Esophagus muscularis mucosa (tissue), 4 donors: ENCODE results near the gene PTPRS.

Source experiments
- CTCF ChIP-seq, 3 experiments: fragments of 200-600 bp in 2 of 3; fragments of 450-650 bp in 1 of 3; sonication (generic) in 2 of 3; IDR thresholded peaks; one replicate each; pipeline ENCODE4 v1.5.1; 2017 to 2019; ENCODE audit warnings: antibody characterized with exemption in 3 of 3, mild to moderate bottlenecking in 2 of 3, moderate library complexity in 1 of 3
- EP300 ChIP-seq: sonication (generic); formaldehyde crosslinking; IDR thresholded peaks from one replicate; pipeline ENCODE4 v1.6.1; 2017; ENCODE audit warnings: antibody characterized with exemption
- POLR2A ChIP-seq: fragments of 450-650 bp; IDR thresholded peaks from one replicate; pipeline ENCODE4 v1.6.1; 2017; ENCODE audit warnings: antibody characterized with exemption, moderate library complexity, mild to moderate bottlenecking, low read depth

GRCh38 chr19:5358173-5358800 is 17.7 kb upstream of the PTPRS start:
- no peak for TF ChIP-seq CTCF (IDR thresholded peaks at IDR 0.05)
- TF ChIP-seq EP300 = no peak
- TF ChIP-seq POLR2A = no peak
